K562 (cell line): ENCODE data around the gene MPST.

ENCODE experiments used
- TF ChIP-seq, protein P1 (sequence below): sonication (generic); formaldehyde crosslinking; IDR thresholded peaks from 2 replicates; pipeline ENCODE4 v1.9.0; 2022; ENCODE audit warnings: mild to moderate bottlenecking, missing genetic modification reagents
- TF ChIP-seq, protein P2 (sequence below): sonication (generic); formaldehyde crosslinking; IDR thresholded peaks from 2 replicates; pipeline ENCODE4 v1.5.0; 2020; ENCODE audit warnings: missing genetic modification reagents

DNA sequence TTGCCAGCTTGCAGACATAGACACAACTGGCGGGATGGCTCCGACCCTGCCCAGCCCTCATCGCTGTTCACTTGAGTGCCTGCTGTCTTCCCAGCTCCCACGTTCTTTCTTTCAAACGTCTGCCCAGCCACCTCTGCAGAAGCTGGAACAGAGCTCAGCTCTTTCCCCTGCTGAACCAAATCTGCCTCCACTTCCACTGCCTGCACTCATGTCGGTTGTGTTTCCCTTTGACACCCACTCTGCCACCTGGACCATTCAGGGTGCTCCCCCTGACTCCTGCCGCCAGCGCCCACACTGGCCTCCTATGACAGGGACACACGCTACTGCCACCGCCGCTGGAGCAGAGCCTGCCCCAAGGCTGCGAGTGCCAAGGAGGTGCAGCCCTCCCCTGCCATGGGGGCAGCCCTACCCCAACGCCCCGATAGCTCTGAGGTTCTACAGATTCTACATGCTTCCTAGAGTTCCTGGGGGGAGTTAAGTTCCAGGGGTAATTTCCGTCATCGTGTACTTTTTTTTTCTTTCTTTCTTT is 38.2 kb upstream of the MPST start:
- TF ChIP-seq, protein P1, sequence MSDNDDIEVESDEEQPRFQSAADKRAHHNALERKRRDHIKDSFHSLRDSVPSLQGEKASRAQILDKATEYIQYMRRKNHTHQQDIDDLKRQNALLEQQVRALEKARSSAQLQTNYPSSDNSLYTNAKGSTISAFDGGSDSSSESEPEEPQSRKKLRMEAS (CRISPR knock-in tag), result no peak
- TF ChIP-seq, protein P2, sequence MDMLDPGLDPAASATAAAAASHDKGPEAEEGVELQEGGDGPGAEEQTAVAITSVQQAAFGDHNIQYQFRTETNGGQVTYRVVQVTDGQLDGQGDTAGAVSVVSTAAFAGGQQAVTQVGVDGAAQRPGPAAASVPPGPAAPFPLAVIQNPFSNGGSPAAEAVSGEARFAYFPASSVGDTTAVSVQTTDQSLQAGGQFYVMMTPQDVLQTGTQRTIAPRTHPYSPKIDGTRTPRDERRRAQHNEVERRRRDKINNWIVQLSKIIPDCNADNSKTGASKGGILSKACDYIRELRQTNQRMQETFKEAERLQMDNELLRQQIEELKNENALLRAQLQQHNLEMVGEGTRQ, result no peak
